HEK293T (cell line): Measurements from ENCODE around the gene ACBD6.

Experiments
- ARNT ChIP-seq: fragments of 450-650 bp; IDR thresholded peaks from 2 replicates; pipeline ENCODE4 v1.6.1; 2017; ENCODE audit warnings: mild to moderate bottlenecking
- BHLHE40 ChIP-seq: fragments of 450-650 bp; IDR thresholded peaks from 2 replicates; pipeline ENCODE4 v1.6.1; 2016; ENCODE audit warnings: mild to moderate bottlenecking, moderate library complexity, borderline replicate concordance
- CTBP1 ChIP-seq: fragments of 450-650 bp; IDR thresholded peaks from 2 replicates; pipeline ENCODE4 v1.6.1; 2016; ENCODE audit warnings: borderline replicate concordance
- ELF4 ChIP-seq: fragments of 450-650 bp; IDR thresholded peaks from 2 replicates; pipeline ENCODE4 v1.6.1; 2017; ENCODE audit warnings: antibody characterized with exemption
- FOXK2 ChIP-seq: fragments of 450-650 bp; IDR thresholded peaks from 2 replicates; pipeline ENCODE4 v1.6.1; 2016; ENCODE audit warnings: mild to moderate bottlenecking
- FOXM1 ChIP-seq: fragments of 450-650 bp; IDR thresholded peaks from 2 replicates; pipeline ENCODE4 v1.6.1; 2017; ENCODE audit warnings: mild to moderate bottlenecking, borderline replicate concordance
- HDGF ChIP-seq: fragments of 450-650 bp; IDR thresholded peaks from 2 replicates; pipeline ENCODE4 v1.6.1; 2017; ENCODE audit warnings: antibody characterized with exemption, borderline replicate concordance
- NFRKB ChIP-seq: fragments of 450-650 bp; IDR thresholded peaks from 2 replicates; pipeline ENCODE4 v1.6.1; 2016; ENCODE audit warnings: mild to moderate bottlenecking, moderate library complexity
- SP1 ChIP-seq: fragments of 450-650 bp; IDR thresholded peaks from 2 replicates; pipeline ENCODE4 v1.6.1; 2017
- SUZ12 ChIP-seq: fragments of 450-650 bp; IDR thresholded peaks from 2 replicates; pipeline ENCODE4 v1.6.1; 2016; ENCODE audit warnings: mild to moderate bottlenecking
- TARDBP ChIP-seq: fragments of 450-650 bp; IDR thresholded peaks from 2 replicates; pipeline ENCODE4 v1.6.1; 2016
- ZNF384 ChIP-seq: fragments of 450-650 bp; IDR thresholded peaks from 2 replicates; pipeline ENCODE4 v1.6.1; 2016

- TF ChIP-seq CTBP1 (no peak), ARNT (no peak), BHLHE40 (no peak), FOXM1 (no peak), SP1 (no peak), SUZ12 (no peak), ZNF384 (no peak), HDGF (no peak), NFRKB (no peak), ELF4 (no peak), FOXK2 (no peak), TARDBP (no peak)
Observed at GRCh38 chr1:180310095-180310494, 192.3 kb downstream of the ACBD6 start.
